Smooth muscle cell (in vitro differentiated cells): ENCODE results near the gene AGRN. TPM values are rescaled to one million over a fixed set of nuclear protein-coding genes. Genes with fewer than 3 reads are reported as not detected.
A peak's percentile ranks its signal among the peaks of the same experiment; 100 is the strongest.

Source experiments
- DNase-seq: peaks from one replicate; lab custom pipeline; 2025; ENCODE audit not compliant: unreplicated experiment; lab: John Stamatoyannopoulos, UW
- H2AFZ ChIP-seq: fragments of 200-600 bp; sonication (generic); 2 replicates; pipeline ENCODE4 v1.6.0; 2016; ENCODE audit warnings: antibody characterized with exemption, low read depth, mild to moderate bottlenecking
- H3F3A ChIP-seq: fragments of 200-600 bp; sonication (generic); 2 replicates; pipeline ENCODE4 v1.6.0; 2017; ENCODE audit warnings: antibody characterized with exemption, low read depth
- H3K27ac ChIP-seq: fragments of 200-600 bp; sonication (generic); 2 replicates; pipeline ENCODE4 v1.5.1; 2016; ENCODE audit warnings: low read depth, mild to moderate bottlenecking
- H3K27me3 ChIP-seq: fragments of 200-600 bp; sonication (generic); 2 replicates; pipeline ENCODE4 v1.6.1; 2016; ENCODE audit warnings: low read depth, mild to moderate bottlenecking
- H3K36me3 ChIP-seq: fragments of 200-600 bp; sonication (generic); 2 replicates; pipeline ENCODE4 v1.5.1; 2016; ENCODE audit warnings: low read depth
- H3K4me1 ChIP-seq: fragments of 200-600 bp; sonication (generic); 2 replicates; pipeline ENCODE4 v1.5.1; 2016; ENCODE audit warnings: low read depth
- H3K4me2 ChIP-seq: fragments of 200-600 bp; sonication (generic); 2 replicates; pipeline ENCODE4 v1.6.0; 2016; ENCODE audit warnings: mild to moderate bottlenecking
- H3K4me3 ChIP-seq: fragments of 200-600 bp; sonication (generic); 2 replicates; pipeline ENCODE4 v1.5.1; 2016; ENCODE audit warnings: mild to moderate bottlenecking
- H3K79me2 ChIP-seq: fragments of 200-600 bp; sonication (generic); 2 replicates; pipeline ENCODE4 v1.6.0; 2016; ENCODE audit warnings: low read depth, mild to moderate bottlenecking
- H3K9ac ChIP-seq: fragments of 200-600 bp; sonication (generic); 2 replicates; pipeline ENCODE4 v1.6.0; 2016; ENCODE audit warnings: low read depth
- H3K9me3 ChIP-seq: fragments of 200-600 bp; sonication (generic); replicated peaks from 2 replicates; pipeline ENCODE4 v1.5.1; 2016; ENCODE audit warnings: low read depth
- H4K20me1 ChIP-seq: fragments of 200-600 bp; sonication (generic); 2 replicates; pipeline ENCODE4 v1.6.0; 2016; ENCODE audit warnings: low read depth
- WGBS: methylation state at CpG from one replicate; pipeline ENCODE4 v1.1.7; 2016; ENCODE audit warnings: low lambda C conversion rate; 5-methylcytosine and 5-hydroxymethylcytosine counted together
- polyA plus RNA-seq: library from polyadenylated mRNA; unstranded; fragments of >200 nt; fragmentation: Nextera tagmentation; extraction: Ambion mirVana; gene quantifications from 2 replicates; pipeline ENCODE4 v1.2.1, GENCODE V29; 2016
- total RNA-seq: library from RNA; depleted of rRNA; stranded (reverse); fragments of >200 nt; gene quantifications from 2 replicates; pipeline ENCODE4 v1.2.3, GENCODE V29; 2014
- TF ChIP-seq, protein P1 (sequence below): fragments of 200-600 bp; sonication (generic); IDR thresholded peaks from 2 replicates; pipeline ENCODE4 v1.5.1; 2017; ENCODE audit warnings: borderline replicate concordance, mild to moderate bottlenecking, antibody characterized with exemption; ENCODE audit not compliant: insufficient read depth, poor library complexity, severe bottlenecking

AGRN gene
- total and polyA plus RNA-seq, 2 experiments from 2014 or later = 17.5 to 24.7 TPM

DNA sequence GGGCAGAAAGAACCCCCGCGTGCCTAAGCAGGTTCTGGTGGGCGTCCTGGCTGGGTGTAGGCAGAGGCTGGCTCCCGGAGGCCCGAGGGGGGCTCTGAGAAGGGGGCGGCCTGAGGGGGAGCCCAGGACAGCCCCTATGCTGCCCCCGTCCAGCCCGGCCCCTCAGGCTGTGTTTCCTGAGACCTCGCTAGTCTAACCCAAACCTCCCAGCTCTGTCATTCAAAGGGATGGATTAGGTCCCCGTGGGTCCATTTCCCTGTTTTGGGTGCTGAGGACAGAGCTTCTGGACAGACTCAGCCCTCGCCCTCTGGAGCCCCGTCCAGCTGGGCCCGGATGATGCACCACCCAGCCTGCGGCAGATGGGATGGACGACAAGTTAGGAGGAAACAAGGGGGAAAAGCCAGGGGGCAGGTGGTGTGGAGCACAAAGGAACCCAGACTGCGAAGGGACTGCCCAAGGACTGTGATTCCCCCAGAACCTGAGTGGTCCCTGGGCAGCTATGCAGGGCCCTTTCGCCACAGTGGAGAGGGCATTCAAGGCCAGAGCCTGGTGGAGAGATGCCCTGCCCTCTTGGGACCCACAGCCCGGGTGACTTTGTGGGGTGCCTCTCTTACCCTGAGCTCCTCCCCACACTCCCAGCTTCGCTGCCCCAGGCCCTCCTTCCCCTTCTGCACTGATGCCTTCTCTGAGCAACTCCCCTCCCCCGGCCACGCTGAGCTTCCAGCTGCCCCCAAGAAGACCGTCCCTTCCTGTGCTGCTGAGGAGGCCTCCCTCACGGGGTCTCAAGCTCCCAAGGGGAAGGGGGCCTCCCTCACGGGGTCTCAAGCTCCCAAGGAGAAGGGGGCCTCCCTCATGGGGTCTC, 22.8 kb upstream of the AGRN start:
- Histone ChIP-seq H3F3A (no peaks in the 10 kb centered on the region), H4K20me1 (peaks cover 20% of the 10 kb centered on the region), H3K36me3 (no peaks in the 10 kb centered on the region), H3K4me3 (no peak overlapping the region), H2AFZ (no peak overlapping the region), H3K79me2 (peaks cover 3% of the 10 kb centered on the region), H3K4me2 (no peak overlapping the region), H3K27me3 (no peaks in the 10 kb centered on the region), H3K4me1 (peaks cover 4% of the 10 kb centered on the region), H3K27ac (no peak overlapping the region), H3K9me3 (no peaks in the 10 kb centered on the region), H3K9ac (no peak overlapping the region)
- TF ChIP-seq, protein P1, sequence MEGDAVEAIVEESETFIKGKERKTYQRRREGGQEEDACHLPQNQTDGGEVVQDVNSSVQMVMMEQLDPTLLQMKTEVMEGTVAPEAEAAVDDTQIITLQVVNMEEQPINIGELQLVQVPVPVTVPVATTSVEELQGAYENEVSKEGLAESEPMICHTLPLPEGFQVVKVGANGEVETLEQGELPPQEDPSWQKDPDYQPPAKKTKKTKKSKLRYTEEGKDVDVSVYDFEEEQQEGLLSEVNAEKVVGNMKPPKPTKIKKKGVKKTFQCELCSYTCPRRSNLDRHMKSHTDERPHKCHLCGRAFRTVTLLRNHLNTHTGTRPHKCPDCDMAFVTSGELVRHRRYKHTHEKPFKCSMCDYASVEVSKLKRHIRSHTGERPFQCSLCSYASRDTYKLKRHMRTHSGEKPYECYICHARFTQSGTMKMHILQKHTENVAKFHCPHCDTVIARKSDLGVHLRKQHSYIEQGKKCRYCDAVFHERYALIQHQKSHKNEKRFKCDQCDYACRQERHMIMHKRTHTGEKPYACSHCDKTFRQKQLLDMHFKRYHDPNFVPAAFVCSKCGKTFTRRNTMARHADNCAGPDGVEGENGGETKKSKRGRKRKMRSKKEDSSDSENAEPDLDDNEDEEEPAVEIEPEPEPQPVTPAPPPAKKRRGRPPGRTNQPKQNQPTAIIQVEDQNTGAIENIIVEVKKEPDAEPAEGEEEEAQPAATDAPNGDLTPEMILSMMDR = no peak
- 73% methylated on average over 16 of the region's 24 CpGs for WGBS
- DNase-seq = no peak

DNA sequence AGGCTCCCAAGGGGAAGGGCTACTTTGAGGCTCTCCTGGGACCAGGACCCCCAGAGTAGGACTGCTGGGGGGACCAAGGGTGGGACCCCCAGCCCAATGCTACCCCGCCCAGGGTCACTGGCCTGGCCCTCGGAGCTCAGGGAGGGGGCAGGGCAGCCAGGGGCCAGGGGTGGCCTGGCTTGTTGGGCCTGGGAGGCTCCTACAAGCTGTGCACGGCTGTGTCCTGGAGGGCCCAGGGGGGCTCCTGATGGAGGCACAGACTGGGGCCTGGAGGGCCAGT, 22.3 kb upstream of the AGRN start:
- Histone ChIP-seq H3K27ac (no peak overlapping the region), H3K27me3 (no peaks in the 10 kb centered on the region), H3K9ac (no peak overlapping the region), H2AFZ (no peak overlapping the region), H3K4me3 (no peak overlapping the region), H3K9me3 (no peaks in the 10 kb centered on the region), H3K4me2 (peak overlapping the region; percentile 99), H3K36me3 (no peaks in the 10 kb centered on the region), H3F3A (no peaks in the 10 kb centered on the region), H3K79me2 (peaks cover 3% of the 10 kb centered on the region), H3K4me1 (peaks cover 4% of the 10 kb centered on the region), H4K20me1 (peaks cover 24% of the 10 kb centered on the region)
- TF ChIP-seq, protein P1 = no peak
- WGBS = 69% methylated on average over 3 of the region's 3 CpGs
- DNase-seq = no peak

DNA sequence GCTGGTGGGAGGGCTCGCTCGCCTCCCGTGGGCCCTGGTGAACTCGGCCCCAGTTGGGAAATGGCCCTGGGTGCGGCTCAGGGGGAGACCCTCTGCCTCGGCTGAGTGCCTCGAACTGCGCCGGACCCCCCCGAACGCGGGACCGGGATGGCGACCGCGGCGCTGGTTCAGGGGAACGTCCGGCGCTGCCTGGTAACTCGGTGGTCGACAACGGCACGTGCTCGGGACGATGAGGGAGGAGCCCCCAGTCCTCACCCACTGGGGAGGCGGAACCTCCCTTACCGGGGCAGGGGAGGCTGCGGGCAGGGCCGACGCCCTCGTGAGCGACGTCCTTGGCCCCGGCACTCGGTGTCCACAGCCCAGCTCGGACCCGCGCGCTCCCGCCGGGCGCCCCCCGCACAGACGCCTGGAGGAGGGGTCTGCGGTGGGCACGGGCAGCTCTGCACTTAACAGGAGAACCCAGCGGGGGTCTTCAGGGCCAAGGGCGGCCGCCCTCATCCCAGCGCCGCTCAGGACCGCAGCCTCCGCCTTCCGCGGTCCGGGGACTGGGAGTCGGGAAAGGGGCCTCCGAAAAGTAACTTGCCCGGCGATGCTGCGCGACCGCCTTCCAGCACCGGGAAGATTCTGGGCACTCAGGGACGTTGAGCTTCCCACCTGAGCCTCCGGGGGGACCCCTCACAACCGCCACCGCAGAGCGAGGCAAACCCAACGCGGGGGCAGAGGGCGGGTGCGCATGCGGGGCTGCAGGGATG, 21.8 kb upstream of the AGRN start:
- 30% methylated on average over 53 of the region's 75 CpGs for WGBS
- Histone ChIP-seq H3K27ac (no peak overlapping the region), H3K4me3 (peak overlapping the region; percentile 70), H3K27me3 (no peaks in the 10 kb centered on the region), H3K79me2 (peaks cover 3% of the 10 kb centered on the region), H3K36me3 (no peaks in the 10 kb centered on the region), H3F3A (no peaks in the 10 kb centered on the region), H2AFZ (no peak overlapping the region), H3K4me2 (peak overlapping the region; percentile 99), H4K20me1 (peaks cover 29% of the 10 kb centered on the region), H3K9ac (peak overlapping the region; percentile 76), H3K4me1 (peaks cover 4% of the 10 kb centered on the region), H3K9me3 (no peaks in the 10 kb centered on the region)
- TF ChIP-seq, protein P1 = no peak
- no peak for DNase-seq

DNA sequence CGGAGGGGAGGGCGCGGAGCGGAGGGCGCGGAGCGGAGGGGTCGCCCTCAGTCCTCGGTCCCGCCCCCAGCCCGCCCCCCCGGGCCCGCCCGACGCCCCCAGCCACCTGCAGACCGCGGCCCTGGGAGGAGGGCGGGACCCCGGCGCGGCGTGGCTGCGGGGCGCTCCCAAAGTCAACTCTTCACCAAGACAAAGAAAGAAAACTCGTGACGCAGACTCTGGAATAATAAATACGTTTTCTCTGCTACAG, 21.2 kb upstream of the AGRN start:
- peaks cover 4% of the 10 kb centered on the region for H3K4me1 ChIP-seq
- 10% methylated on average over 4 of the region's 27 CpGs for WGBS
- H3K4me3 ChIP-seq = peak overlapping the region; percentile 70
- peak overlapping the region; percentile 76 for H3K9ac ChIP-seq
- no peaks in the 10 kb centered on the region for H3K36me3 ChIP-seq
- no peaks in the 10 kb centered on the region for H3K9me3 ChIP-seq
- no peak overlapping the region for H2AFZ ChIP-seq
- no peaks in the 10 kb centered on the region for H3F3A ChIP-seq
- no peaks in the 10 kb centered on the region for H3K27me3 ChIP-seq
- no peak overlapping the region for H3K27ac ChIP-seq
- H3K4me2 ChIP-seq = peak overlapping the region; percentile 99
- TF ChIP-seq, protein P1 = no peak
- peaks cover 33% of the 10 kb centered on the region for H4K20me1 ChIP-seq
- peaks cover 3% of the 10 kb centered on the region for H3K79me2 ChIP-seq
- no peak for DNase-seq
